Measurements from ENCODE around the gene UGT1A4. TPM values are rescaled to one million over a fixed set of nuclear protein-coding genes. Genes with fewer than 3 reads are reported as not detected.

The UGT1A4 gene
- total and polyA plus RNA-seq, 11 donors, result not detected

- H3K27me3 ChIP-seq, result peaks cover 0 to 21% (median 0%) of the 10 kb centered on the region in 9 donors
- 69 to 77% (median 72%) methylated on average over 4 of the region's 4 CpGs for WGBS, 4 donors
Measured at GRCh38 chr2:233766416-233766815, 47.9 kb downstream of the UGT1A4 start.

DNA sequence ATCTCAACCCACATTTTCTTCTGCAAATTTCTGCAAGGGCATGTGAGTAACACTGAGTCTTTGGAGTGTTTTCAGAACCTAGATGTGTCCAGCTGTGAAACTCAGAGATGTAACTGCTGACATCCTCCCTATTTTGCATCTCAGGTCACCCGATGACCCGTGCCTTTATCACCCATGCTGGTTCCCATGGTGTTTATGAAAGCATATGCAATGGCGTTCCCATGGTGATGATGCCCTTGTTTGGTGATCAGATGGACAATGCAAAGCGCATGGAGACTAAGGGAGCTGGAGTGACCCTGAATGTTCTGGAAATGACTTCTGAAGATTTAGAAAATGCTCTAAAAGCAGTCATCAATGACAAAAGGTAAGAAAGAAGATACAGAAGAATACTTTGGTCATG, 49.5 kb downstream of the UGT1A4 start:
- ATAC-seq, result no peak
- H3K4me1 ChIP-seq, result no peaks in the 10 kb centered on the region
- peaks cover 0 to 15% (median 0%) of the 10 kb centered on the region in 9 donors for H3K27me3 ChIP-seq
- no peak overlapping the region for H3K27ac ChIP-seq
- H3K4me3 ChIP-seq, result no peak overlapping the region
- H3K9me3 ChIP-seq, result no peaks in the 10 kb centered on the region
- WGBS, 4 donors, result 68 to 76% (median 73%) methylated on average over 4 of the region's 4 CpGs
- no peaks in the 10 kb centered on the region for H3K36me3 ChIP-seq
- intact Hi-C loops (cut with DNase I), result no loop called here
- TF ChIP-seq POLR2A (IDR thresholded peaks at IDR 0.05), result no peak
- TF ChIP-seq, protein P1, sequence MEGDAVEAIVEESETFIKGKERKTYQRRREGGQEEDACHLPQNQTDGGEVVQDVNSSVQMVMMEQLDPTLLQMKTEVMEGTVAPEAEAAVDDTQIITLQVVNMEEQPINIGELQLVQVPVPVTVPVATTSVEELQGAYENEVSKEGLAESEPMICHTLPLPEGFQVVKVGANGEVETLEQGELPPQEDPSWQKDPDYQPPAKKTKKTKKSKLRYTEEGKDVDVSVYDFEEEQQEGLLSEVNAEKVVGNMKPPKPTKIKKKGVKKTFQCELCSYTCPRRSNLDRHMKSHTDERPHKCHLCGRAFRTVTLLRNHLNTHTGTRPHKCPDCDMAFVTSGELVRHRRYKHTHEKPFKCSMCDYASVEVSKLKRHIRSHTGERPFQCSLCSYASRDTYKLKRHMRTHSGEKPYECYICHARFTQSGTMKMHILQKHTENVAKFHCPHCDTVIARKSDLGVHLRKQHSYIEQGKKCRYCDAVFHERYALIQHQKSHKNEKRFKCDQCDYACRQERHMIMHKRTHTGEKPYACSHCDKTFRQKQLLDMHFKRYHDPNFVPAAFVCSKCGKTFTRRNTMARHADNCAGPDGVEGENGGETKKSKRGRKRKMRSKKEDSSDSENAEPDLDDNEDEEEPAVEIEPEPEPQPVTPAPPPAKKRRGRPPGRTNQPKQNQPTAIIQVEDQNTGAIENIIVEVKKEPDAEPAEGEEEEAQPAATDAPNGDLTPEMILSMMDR (IDR thresholded peaks at IDR 0.05), result no peak
- no peak for DNase-seq

More at GRCh38 chr2:233766416-233766815, 47.9 kb downstream of the UGT1A4 start:
- ATAC-seq, result no peak
- Histone ChIP-seq H3K4me1 (no peaks in the 10 kb centered on the region), H3K36me3 (no peaks in the 10 kb centered on the region), H3K4me3 (no peak overlapping the region), H3K9me3 (no peaks in the 10 kb centered on the region), H3K27ac (no peak overlapping the region)
- TF ChIP-seq POLR2A (IDR thresholded peaks at IDR 0.05), result no peak
- TF ChIP-seq, protein P1 (IDR thresholded peaks at IDR 0.05), result no peak
- no peak for DNase-seq
- intact Hi-C loops (cut with DNase I), result no loop called here

GRCh38 chr2:233769260-233769659, 50.7 kb downstream of the UGT1A4 start:
- no peak overlapping the region for H3K27ac ChIP-seq
- no peak overlapping the region for H3K4me3 ChIP-seq
- no peaks in the 10 kb centered on the region for H3K4me1 ChIP-seq
- H3K9me3 ChIP-seq, result no peaks in the 10 kb centered on the region
- no peaks in the 10 kb centered on the region for H3K36me3 ChIP-seq
- DNase-seq (no peak), ATAC-seq (no peak)
- intact Hi-C loops (cut with DNase I), result no loop called here
- 88 to 91% (median 89%) methylated on average over 9 of the region's 9 CpGs for WGBS, 4 donors
- peaks cover 0 to 13% (median 0%) of the 10 kb centered on the region in 9 donors for H3K27me3 ChIP-seq
- TF ChIP-seq, protein P1 (IDR thresholded peaks at IDR 0.05), result no peak
- no peak for TF ChIP-seq POLR2A (IDR thresholded peaks at IDR 0.05)

DNA sequence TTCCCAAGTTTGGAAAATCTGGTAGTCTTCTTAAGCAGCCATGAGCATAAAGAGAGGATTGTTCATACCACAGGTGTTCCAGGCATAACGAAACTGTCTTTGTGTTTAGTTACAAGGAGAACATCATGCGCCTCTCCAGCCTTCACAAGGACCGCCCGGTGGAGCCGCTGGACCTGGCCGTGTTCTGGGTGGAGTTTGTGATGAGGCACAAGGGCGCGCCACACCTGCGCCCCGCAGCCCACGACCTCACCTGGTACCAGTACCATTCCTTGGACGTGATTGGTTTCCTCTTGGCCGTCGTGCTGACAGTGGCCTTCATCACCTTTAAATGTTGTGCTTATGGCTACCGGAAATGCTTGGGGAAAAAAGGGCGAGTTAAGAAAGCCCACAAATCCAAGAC, 53.6 kb downstream of the UGT1A4 start:
- Histone ChIP-seq H3K9me3 (peaks cover 0 to 4% (median 0%) of the 10 kb centered on the region in 12 donors), H3K27me3 (peaks cover 0 to 12% (median 0%) of the 10 kb centered on the region in 9 donors), H3K36me3 (no peaks in the 10 kb centered on the region), H3K27ac (no peak overlapping the region), H3K4me1 (no peaks in the 10 kb centered on the region), H3K4me3 (no peak overlapping the region)
- intact Hi-C loops (cut with DNase I), result no loop called here
- ATAC-seq (no peak), DNase-seq (no peak)
- TF ChIP-seq, protein P1 (IDR thresholded peaks at IDR 0.05), result no peak
- TF ChIP-seq POLR2A (IDR thresholded peaks at IDR 0.05), result no peak
- 84 to 89% (median 85%) methylated on average over 16 of the region's 16 CpGs for WGBS, 4 donors
